A549 (cell line): ENCODE results near the gene GPR142.

ENCODE experiments used
- BHLHE40 ChIP-seq: IDR thresholded peaks from 2 replicates; pipeline ENCODE4 v1.6.1; 2012; ENCODE audit warnings: low read depth, low read length, inconsistent platforms
- CTCF ChIP-seq: fragments of >200 bp; sonication (Bioruptor Twin); formaldehyde crosslinking; IDR thresholded peaks from 3 replicates; pipeline ENCODE4 v1.5.1; 2016
- ESRRA ChIP-seq: fragments of 150-350 bp; IDR thresholded peaks from 2 replicates; pipeline ENCODE4 v1.6.1; 2014; ENCODE audit warnings: mild to moderate bottlenecking, low read length, borderline replicate concordance
- POLR2A ChIP-seq: IDR thresholded peaks from 2 replicates; pipeline ENCODE4 v1.6.1; 2012; ENCODE audit warnings: mild to moderate bottlenecking, low read length
- RARB ChIP-seq: fragments of 250-450 bp; sonication (Bioruptor Pico); IDR thresholded peaks from 2 replicates; pipeline ENCODE4 v1.8.0; 2021; ENCODE audit warnings: mild to moderate bottlenecking, moderate library complexity
- RCOR1 ChIP-seq: fragments of 150-350 bp; IDR thresholded peaks from 2 replicates; pipeline ENCODE4 v1.6.1; 2014; ENCODE audit warnings: antibody characterized with exemption, low read length, low read depth

GRCh38 chr17:74342224-74342623, 25.1 kb upstream of the GPR142 start:
- TF ChIP-seq BHLHE40 (no peak), RARB (CRISPR knock-in tag) (no peak), ESRRA (no peak), RCOR1 (no peak), CTCF (no peak), POLR2A (no peak)
